Small intestine (tissue), 7 donors: ENCODE measurements around the gene PRIM2. TPM values are rescaled to one million over a fixed set of nuclear protein-coding genes. Genes with fewer than 3 reads are reported as not detected.
A peak's percentile ranks its signal among the peaks of the same experiment; 100 is the strongest.
"Not testable (repeated sequence)": the region's sequence is repeated elsewhere in the genome, so short reads cannot be mapped to it uniquely, and the experiment has no call there.

Experiments used
- DNase-seq, 2 donors: peaks; one replicate each; pipeline versions ENCODE4 v3.0.0 to v3.0.0-alpha.2; 2013
- FAIRE-seq: peaks from 2 replicates; lab custom pipeline; 2012; peaks lifted over from hg19 to GRCh38; lab: Jason Lieb, UNC
- H3K27ac ChIP-seq, 3 donors: one replicate each; pipeline ENCODE4 v1.5.1; 2013; ENCODE audit warnings: low read length in 2 of 3, mild to moderate bottlenecking in 2 of 3, control low read depth in 1 of 3, inconsistent platforms in 1 of 3, low read depth in 1 of 3, moderate library complexity in 1 of 3
- H3K27me3 ChIP-seq, 3 donors: one replicate each; pipeline ENCODE4 v1.6.1; 2013; ENCODE audit warnings: low read length in 3 of 3, inconsistent platforms in 1 of 3; ENCODE audit not compliant: control insufficient read depth in 3 of 3, insufficient read depth in 3 of 3
- H3K36me3 ChIP-seq, 3 donors: one replicate each; pipeline ENCODE4 v1.6.1; 2013; ENCODE audit warnings: low read length in 3 of 3, inconsistent platforms in 1 of 3, low read depth in 1 of 3, mild to moderate bottlenecking in 1 of 3, moderate library complexity in 1 of 3; ENCODE audit not compliant: control insufficient read depth in 3 of 3, insufficient read depth in 2 of 3
- H3K4me1 ChIP-seq, 3 donors: one replicate each; pipeline ENCODE4 v1.6.1; 2013; ENCODE audit warnings: low read length in 2 of 3, inconsistent platforms in 1 of 3, low read depth in 1 of 3, mild to moderate bottlenecking in 1 of 3, moderate library complexity in 1 of 3; ENCODE audit not compliant: control insufficient read depth in 3 of 3, insufficient read depth in 2 of 3
- H3K4me3 ChIP-seq, 3 donors: one replicate each; pipeline ENCODE4 v1.5.1; 2013; ENCODE audit warnings: low read length in 3 of 3, control low read depth in 1 of 3, inconsistent platforms in 1 of 3, low read depth in 1 of 3, mild to moderate bottlenecking in 1 of 3, moderate library complexity in 1 of 3
- H3K9me3 ChIP-seq, 2 donors: one replicate each; pipeline ENCODE4 v1.6.1; 2013; ENCODE audit warnings: low read depth in 1 of 2, low read length in 1 of 2; ENCODE audit not compliant: control insufficient read depth in 2 of 2, insufficient read depth in 1 of 2
- WGBS, 3 donors: extraction: QIAGEN DNeasy Blood & Tissue Kit; methylation state at CpG; one replicate each; pipeline ENCODE4 v1.1.7; 2013; 5-methylcytosine and 5-hydroxymethylcytosine counted together
- polyA plus RNA-seq, 4 donors: library from polyadenylated mRNA; stranded (reverse) in 3 of 4; unstranded in 1 of 4; fragments of 200-250 nt in 3 of 4; fragments of 120-200 nt in 1 of 4; gene quantifications; one replicate each; pipeline versions ENCODE4 v1.2.1 to v1.2.3, GENCODE V29; 2013
- donor health status: healthy with polysubstance abuse.
- donor health status: control.
- donor health status: control.
- donor health status: Bipolar disorder and iron deficiency.
- donor health status: healthy.

The PRIM2 gene
- polyA plus RNA-seq, 4 donors = 2.7 to 9.7 (median 5.9) TPM

- no peak overlapping the region for H3K4me3 ChIP-seq
- peaks cover 0 to 2% (median 2%) of the 10 kb centered on the region in 3 donors for H3K27me3 ChIP-seq
- no peaks in the 10 kb centered on the region for H3K36me3 ChIP-seq
- no peaks in the 10 kb centered on the region for H3K9me3 ChIP-seq
- H3K27ac ChIP-seq = no peak overlapping the region
- FAIRE-seq (no peak), DNase-seq (no peak)
- no peaks in the 10 kb centered on the region for H3K4me1 ChIP-seq
- WGBS, 3 donors = 46 to 51% (median 49%) methylated on average over 2 of the region's 2 CpGs
Observed at GRCh38 chr6:57283911-57284455, 33.4 kb upstream of the PRIM2 start.

GRCh38 chr6:57288136-57288535, 29.3 kb upstream of the PRIM2 start:
- not testable (repeated sequence) for H3K27me3 ChIP-seq, FAIRE-seq, H3K27ac ChIP-seq, H3K9me3 ChIP-seq, H3K4me3 ChIP-seq, H3K4me1 ChIP-seq, H3K36me3 ChIP-seq
- DNase-seq = peak in 1 of 2 donors; percentile 24
- WGBS, 3 donors = 44 to 64% (median 63%) methylated on average over 12 of the region's 12 CpGs

GRCh38 chr6:57293472-57293871, 24.0 kb upstream of the PRIM2 start:
- not testable (repeated sequence) for FAIRE-seq, H3K9me3 ChIP-seq, H3K36me3 ChIP-seq, H3K4me3 ChIP-seq, H3K27me3 ChIP-seq, H3K4me1 ChIP-seq, DNase-seq, H3K27ac ChIP-seq
- 53 to 80% (median 79%) methylated on average over 1 of the region's 1 CpG for WGBS, 3 donors

- Histone ChIP-seq H3K27ac (no peak overlapping the region), H3K4me1 (no peaks in the 10 kb centered on the region), H3K27me3 (peaks cover 0 to 4% (median 0%) of the 10 kb centered on the region in 3 donors), H3K36me3 (no peaks in the 10 kb centered on the region), H3K4me3 (no peak overlapping the region), H3K9me3 (no peaks in the 10 kb centered on the region)
- FAIRE-seq (no peak), DNase-seq (no peak)
- 52 to 65% (median 63%) methylated on average over 6 of the region's 6 CpGs for WGBS, 3 donors
Observed at GRCh38 chr6:57294862-57295445, 22.5 kb upstream of the PRIM2 start.

- FAIRE-seq (no peak), DNase-seq (no peak)
- Histone ChIP-seq H3K4me1 (no peaks in the 10 kb centered on the region), H3K9me3 (no peaks in the 10 kb centered on the region), H3K4me3 (no peak overlapping the region), H3K27me3 (peaks cover 0 to 6% (median 0%) of the 10 kb centered on the region in 3 donors), H3K36me3 (no peaks in the 10 kb centered on the region), H3K27ac (no peak overlapping the region)
- WGBS, 3 donors = 26 to 68% (median 47%) methylated on average over 1 of the region's 1 CpG
Observed at GRCh38 chr6:57297505-57297904, 19.9 kb upstream of the PRIM2 start.

- H3K4me1 ChIP-seq = no peaks in the 10 kb centered on the region
- no peak for FAIRE-seq
Observed at GRCh38 chr6:57298741-57299140, 18.7 kb upstream of the PRIM2 start.

GRCh38 chr6:57301757-57302156, 15.7 kb upstream of the PRIM2 start:
- Histone ChIP-seq H3K27me3 (peaks cover 0 to 4% (median 0%) of the 10 kb centered on the region in 3 donors), H3K27ac (no peak overlapping the region), H3K36me3 (no peaks in the 10 kb centered on the region), H3K4me1 (no peaks in the 10 kb centered on the region), H3K9me3 (no peaks in the 10 kb centered on the region), H3K4me3 (no peak overlapping the region)
- 75 to 89% (median 85%) methylated on average over 1 of the region's 1 CpG for WGBS, 3 donors
- DNase-seq = no peak
- no peak for FAIRE-seq

More at GRCh38 chr6:57298741-57299140, 18.7 kb upstream of the PRIM2 start:
- Histone ChIP-seq H3K27me3 (peaks cover 0 to 6% (median 0%) of the 10 kb centered on the region in 3 donors), H3K4me3 (no peak overlapping the region), H3K9me3 (no peaks in the 10 kb centered on the region), H3K27ac (no peak overlapping the region), H3K36me3 (no peaks in the 10 kb centered on the region)
- DNase-seq = no peak
- 64 to 73% (median 68%) methylated on average over 2 of the region's 2 CpGs for WGBS, 3 donors

GRCh38 chr6:57302477-57302876, 15.0 kb upstream of the PRIM2 start:
- Histone ChIP-seq H3K27ac (no peak overlapping the region), H3K4me3 (no peak overlapping the region), H3K36me3 (no peaks in the 10 kb centered on the region), H3K4me1 (no peaks in the 10 kb centered on the region), H3K9me3 (no peaks in the 10 kb centered on the region), H3K27me3 (peaks cover 0 to 4% (median 0%) of the 10 kb centered on the region in 3 donors)
- DNase-seq (no peak), FAIRE-seq (no peak)
- 43 to 55% (median 53%) methylated on average over 2 of the region's 2 CpGs for WGBS, 3 donors
